ENCODE measurements around the gene SLAMF9. TPM values are rescaled to one million over a fixed set of nuclear protein-coding genes. Genes with fewer than 3 reads are reported as not detected.

SLAMF9 gene
- total RNA-seq (2022; extraction: Qiagen RNA extraction): 0.12 to 0.94 TPM (median 0.49 TPM) in 5 replicates

GRCh38 chr1:159953536-159954515 is at the start of gene SLAMF9:
Gene SLAMF9, minus strand, starts transcription at chr1:159954237. Its CDS starts 100 bp downstream, at chr1:159954137.

DNA sequence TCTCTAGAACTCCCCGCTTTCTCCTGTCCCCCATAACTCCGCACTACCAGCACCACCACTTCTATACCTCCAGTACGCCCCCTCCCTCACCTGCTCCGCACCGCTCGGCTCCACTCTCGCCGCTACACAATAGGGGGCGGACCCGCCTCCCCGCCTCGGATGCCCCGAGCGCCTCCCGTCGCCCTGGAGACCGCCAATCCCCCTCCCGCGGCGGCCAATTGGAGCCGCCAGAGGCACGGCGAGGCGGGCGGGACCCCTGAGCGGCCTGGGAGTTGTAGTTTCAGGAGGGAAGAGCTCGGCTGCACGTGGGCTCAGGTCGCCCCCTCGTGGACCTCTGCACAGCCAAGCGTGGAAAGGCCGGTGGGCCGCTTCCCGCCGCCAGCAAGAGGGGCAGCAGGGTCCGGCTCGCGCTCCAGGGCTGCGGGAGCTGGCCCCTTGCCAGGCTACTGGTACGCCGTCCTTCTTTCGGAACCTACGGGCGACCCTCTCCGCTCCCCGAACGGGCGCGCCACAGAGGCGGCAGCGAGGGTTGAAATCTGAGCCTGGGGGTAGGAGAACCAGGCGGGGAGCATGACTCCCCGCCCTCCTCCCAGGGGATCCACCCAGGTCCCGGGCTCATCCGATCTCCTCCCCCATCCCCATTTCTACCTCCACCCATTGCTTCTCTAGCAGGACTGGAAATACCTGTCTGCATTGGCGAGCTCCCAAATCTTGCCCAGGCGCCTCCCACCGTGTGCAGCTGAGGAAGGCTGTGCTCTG is 8.4 kb downstream of the SLAMF9 start, which contains the start of gene IGSF9:
IGSF9 (minus strand) TSS at position 131 of the 759 bp plus-strand sequence. CDS start 2,159 bp downstream, outside the sequence.

DNA sequence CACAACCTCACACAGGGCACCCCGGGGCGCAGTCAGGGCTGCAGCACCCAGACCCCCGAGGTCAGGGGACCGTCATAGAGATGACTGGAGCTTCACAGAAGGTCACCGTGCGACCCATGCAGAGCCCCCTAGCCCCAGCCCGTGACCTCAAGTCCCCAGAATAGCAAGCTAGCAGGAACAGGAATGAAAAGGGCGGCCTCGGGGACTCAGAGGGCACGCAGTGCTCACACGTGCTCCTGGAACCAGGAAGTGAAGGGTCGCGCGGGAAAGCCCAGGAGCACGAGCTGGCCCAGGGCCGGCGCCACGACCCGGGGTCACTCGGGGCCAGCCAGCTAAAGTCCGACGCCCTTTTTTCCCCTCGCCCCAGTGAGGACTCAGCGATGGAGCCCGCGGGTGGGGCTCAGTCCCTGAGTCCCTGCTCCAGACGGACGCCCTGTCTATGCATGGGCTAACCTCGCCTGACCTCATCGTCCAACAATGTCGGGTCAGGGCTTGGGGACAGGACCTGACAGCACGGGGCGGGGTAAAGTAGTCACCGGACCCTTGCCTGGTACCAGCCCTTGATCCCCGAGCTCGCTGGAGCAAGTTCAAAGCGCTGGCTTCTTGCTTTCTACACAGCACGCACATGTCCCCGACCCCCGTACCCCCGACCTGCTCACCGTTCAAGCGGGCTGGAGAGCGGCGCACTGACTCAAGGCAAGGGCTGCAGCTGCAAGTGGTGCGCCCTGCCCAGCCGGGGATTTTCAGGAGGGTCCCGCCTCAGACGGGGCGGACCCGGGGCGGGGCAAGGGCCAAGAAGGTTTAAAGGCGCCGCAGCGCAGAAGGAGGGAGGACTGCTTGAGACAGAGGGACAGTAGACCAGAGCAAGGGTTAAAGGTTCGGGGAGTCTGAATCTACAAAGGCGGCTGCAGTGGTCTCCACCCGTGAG is 29.0 kb downstream of the SLAMF9 start, which contains the start of gene TAGLN2:
TAGLN2 (minus strand) TSS at position 717 of the 928 bp plus-strand sequence. CDS start 4,998 bp downstream, outside the sequence.

Other genes with a start within 250 kb of the SLAMF9 start
- gene CRP, start 239.6 kb downstream of the SLAMF9 start, total RNA-seq (2022; extraction: Qiagen RNA extraction): not detected in 5 replicates
- 62.5 to 80.5 TPM (median 77.7 TPM) in 5 replicates for gene DUSP23, start 173.3 kb downstream of the SLAMF9 start, total RNA-seq (2022; extraction: Qiagen RNA extraction)
- not detected in 5 replicates for gene FCRL6, start 151.9 kb downstream of the SLAMF9 start, total RNA-seq (2022; extraction: Qiagen RNA extraction)
- gene SLAMF8, start 127.4 kb downstream of the SLAMF9 start, total RNA-seq (2022; extraction: Qiagen RNA extraction): 0.08 to 0.27 TPM (median 0.22 TPM) in 5 replicates
- 0.17 TPM in 1 of 5 replicates, not detected in the others for gene VSIG8, start 91.6 kb downstream of the SLAMF9 start, total RNA-seq (2022; extraction: Qiagen RNA extraction)
- gene CFAP45, start 54.1 kb downstream of the SLAMF9 start, total RNA-seq (2022; extraction: Qiagen RNA extraction): 0.73 to 1.1 TPM (median 0.92 TPM) in 5 replicates
- 990 to 1,051 TPM (median 1,033 TPM) in 5 replicates for gene TAGLN2, start 28.7 kb downstream of the SLAMF9 start, total RNA-seq (2022; extraction: Qiagen RNA extraction)
- 0.13 to 0.26 TPM (median 0.23 TPM) in 5 replicates for gene IGSF9, start 8.6 kb downstream of the SLAMF9 start, total RNA-seq (2022; extraction: Qiagen RNA extraction)
- gene PIGM, start 77.8 kb upstream of the SLAMF9 start, total RNA-seq (2022; extraction: Qiagen RNA extraction): 3.8 to 4.4 TPM (median 4.2 TPM) in 5 replicates
- gene KCNJ10, start 115.9 kb upstream of the SLAMF9 start, total RNA-seq (2022; extraction: Qiagen RNA extraction): not detected in 5 replicates
- gene KCNJ9, start 127.3 kb upstream of the SLAMF9 start, total RNA-seq (2022; extraction: Qiagen RNA extraction): not detected in 5 replicates
- gene IGSF8, start 144.4 kb upstream of the SLAMF9 start, total RNA-seq (2022; extraction: Qiagen RNA extraction): 6.4 to 10.7 TPM (median 9.3 TPM) in 5 replicates
- 0.04 to 0.10 TPM (median 0.05 TPM) in 5 replicates for gene ATP1A2, start 161.5 kb upstream of the SLAMF9 start, total RNA-seq (2022; extraction: Qiagen RNA extraction)
- not detected in 5 replicates for gene ATP1A4, start 197.4 kb upstream of the SLAMF9 start, total RNA-seq (2022; extraction: Qiagen RNA extraction)
- gene CASQ1, start 236.3 kb upstream of the SLAMF9 start, total RNA-seq (2022; extraction: Qiagen RNA extraction): not detected in 5 replicates

Measured in A549 treated with Mapracorat at 1 μM for 4 hours (cell line).